Bronchial smooth muscle cell (primary cell): Measurements from ENCODE around the gene PPM1D. TPM values are rescaled to one million over a fixed set of nuclear protein-coding genes. Genes with fewer than 3 reads are reported as not detected.

ENCODE experiments used
- total RNA-seq: library from RNA; depleted of rRNA; stranded (reverse); fragments of >200 nt; gene quantifications from 2 replicates; pipeline ENCODE4 v1.2.1, GENCODE V29; 2014

The PPM1D gene
- total RNA-seq: 9.5 and 13.1 TPM in 2 replicates

GRCh38 chr17:60599620-60600489 lies at the start of gene PPM1D:
Gene PPM1D, plus strand, starts transcription at chr17:60600193. Its CDS starts 222 bp downstream, at chr17:60600415.

DNA sequence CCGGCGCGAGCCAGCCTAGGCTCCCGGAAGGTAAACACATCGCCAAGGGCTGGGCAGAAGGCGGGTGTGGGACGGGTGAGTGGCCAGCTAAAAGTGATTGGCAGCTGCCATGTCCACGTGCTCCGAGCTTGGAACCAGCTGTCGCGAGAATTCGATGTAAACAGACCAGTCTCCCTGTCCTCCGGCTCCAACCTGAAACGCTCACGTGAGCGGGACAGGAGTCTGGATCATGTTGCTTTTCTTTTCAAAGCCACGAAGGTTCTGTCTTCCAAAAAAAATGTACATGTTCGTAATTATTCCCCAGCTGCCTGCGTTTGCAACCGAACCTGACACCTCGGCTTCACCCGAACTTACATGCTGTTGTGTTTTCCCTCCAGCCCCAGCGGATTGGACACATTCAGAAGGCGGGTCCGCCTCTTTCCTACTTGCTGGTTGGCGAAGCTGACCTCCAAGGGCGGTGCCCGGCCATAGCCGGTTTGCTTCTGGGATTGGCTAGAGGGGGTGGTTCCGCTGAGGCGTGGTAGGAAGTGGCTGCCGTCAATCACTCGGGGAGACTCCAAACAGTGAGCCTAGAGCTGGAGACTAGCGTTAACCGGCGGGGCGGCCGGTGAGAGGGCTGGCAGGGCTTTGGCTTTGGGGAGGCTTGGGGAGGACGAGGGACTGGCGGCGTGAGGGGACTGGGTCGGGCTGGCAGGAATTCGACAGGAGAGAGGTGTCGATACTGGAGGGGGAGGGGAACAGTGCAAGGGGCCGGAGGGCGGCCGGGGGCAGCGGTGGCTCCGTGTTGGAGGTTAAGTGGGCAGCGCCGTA lies 77.5 kb downstream of the PPM1D start, which contains the start of gene BCAS3:
BCAS3 (plus strand) TSS at position 544 of the 810 bp plus-strand sequence.

Other genes starting within 250 kb of the PPM1D start
- 32.7 and 46.8 TPM in 2 replicates for gene USP32, start 208.1 kb upstream of the PPM1D start, total RNA-seq
- not detected in 2 replicates for gene CHCT1, start 177.7 kb upstream of the PPM1D start, total RNA-seq
- gene APPBP2, start 74.0 kb upstream of the PPM1D start, total RNA-seq: 44.9 and 51.5 TPM in 2 replicates
- 31.2 and 35.9 TPM in 2 replicates for gene BCAS3, start 77.7 kb downstream of the PPM1D start, total RNA-seq